Cardiac fibroblast (primary cell): ENCODE measurements around the gene KCTD18.

Source experiments
- DNase-seq, 2 donors: peaks; one replicate each; pipeline versions ENCODE4 v3.0.0 to v3.0.0-alpha.2; 2010; ENCODE audit warnings: low read depth in 2 of 2
- H3K4me3 ChIP-seq, 2 donors: replicated peaks in 1 of 2; 1 replicate in 1 of 2; 2 replicates in 1 of 2; pipeline ENCODE4 v1.5.1; 2011; ENCODE audit warnings: low read depth in 2 of 2, low read length in 2 of 2, mild to moderate bottlenecking in 2 of 2, moderate library complexity in 1 of 2
- TF ChIP-seq, protein P1 (sequence below): IDR thresholded peaks from one replicate; pipeline ENCODE4 v1.5.1; 2011; ENCODE audit warnings: low read depth, mild to moderate bottlenecking, low read length, inconsistent platforms

The KCTD18 gene

DNA sequence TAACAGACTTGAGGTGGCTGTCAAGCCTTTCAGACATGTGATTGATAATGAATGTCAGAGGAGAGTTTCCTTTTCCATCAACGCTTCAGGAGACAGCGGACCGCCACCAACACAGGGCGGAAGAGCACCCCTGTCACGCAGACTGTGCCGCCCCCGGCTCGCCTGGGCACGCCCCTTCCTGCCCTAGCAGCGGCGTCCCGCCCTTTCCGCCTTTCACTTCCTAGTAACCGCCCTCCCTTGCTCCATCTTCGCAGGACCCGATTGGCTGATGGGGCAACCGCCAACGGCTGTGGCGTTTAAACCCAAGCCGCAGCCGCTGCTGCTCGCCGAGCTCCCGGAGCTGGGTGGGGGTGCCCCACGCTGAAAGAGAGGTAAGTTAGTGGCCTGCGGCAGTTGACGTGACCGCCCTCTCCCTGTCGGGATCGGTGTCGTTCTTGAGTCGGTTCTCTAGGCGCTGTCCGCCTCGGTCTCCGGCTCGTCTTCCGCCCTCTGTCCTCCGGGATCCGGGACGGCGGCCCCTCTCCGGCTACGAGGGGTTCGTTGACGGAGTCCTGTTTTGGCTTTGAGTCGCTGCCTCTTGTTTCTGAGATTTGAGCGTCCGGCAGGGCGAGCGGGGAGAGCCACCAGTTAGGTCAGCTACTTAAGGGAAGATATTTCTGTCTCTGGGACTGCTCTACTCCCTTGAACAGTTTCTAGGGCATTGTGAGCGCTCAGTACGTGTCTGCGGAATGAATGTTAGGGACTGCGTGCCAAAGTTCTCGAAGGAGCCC is 16.2 kb upstream of the KCTD18 start, which contains the start of gene SGO2:
SGO2 (plus strand) TSS at position 326 of the 770 bp plus-strand sequence. CDS start 6,769 bp downstream, outside the sequence.
- peak within 1 kb of the TSS; percentile 75 to 78 for H3K4me3 ChIP-seq
- peak; percentile 93 to 94 for DNase-seq
- TF ChIP-seq, protein P1, sequence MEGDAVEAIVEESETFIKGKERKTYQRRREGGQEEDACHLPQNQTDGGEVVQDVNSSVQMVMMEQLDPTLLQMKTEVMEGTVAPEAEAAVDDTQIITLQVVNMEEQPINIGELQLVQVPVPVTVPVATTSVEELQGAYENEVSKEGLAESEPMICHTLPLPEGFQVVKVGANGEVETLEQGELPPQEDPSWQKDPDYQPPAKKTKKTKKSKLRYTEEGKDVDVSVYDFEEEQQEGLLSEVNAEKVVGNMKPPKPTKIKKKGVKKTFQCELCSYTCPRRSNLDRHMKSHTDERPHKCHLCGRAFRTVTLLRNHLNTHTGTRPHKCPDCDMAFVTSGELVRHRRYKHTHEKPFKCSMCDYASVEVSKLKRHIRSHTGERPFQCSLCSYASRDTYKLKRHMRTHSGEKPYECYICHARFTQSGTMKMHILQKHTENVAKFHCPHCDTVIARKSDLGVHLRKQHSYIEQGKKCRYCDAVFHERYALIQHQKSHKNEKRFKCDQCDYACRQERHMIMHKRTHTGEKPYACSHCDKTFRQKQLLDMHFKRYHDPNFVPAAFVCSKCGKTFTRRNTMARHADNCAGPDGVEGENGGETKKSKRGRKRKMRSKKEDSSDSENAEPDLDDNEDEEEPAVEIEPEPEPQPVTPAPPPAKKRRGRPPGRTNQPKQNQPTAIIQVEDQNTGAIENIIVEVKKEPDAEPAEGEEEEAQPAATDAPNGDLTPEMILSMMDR: no peak

DNA sequence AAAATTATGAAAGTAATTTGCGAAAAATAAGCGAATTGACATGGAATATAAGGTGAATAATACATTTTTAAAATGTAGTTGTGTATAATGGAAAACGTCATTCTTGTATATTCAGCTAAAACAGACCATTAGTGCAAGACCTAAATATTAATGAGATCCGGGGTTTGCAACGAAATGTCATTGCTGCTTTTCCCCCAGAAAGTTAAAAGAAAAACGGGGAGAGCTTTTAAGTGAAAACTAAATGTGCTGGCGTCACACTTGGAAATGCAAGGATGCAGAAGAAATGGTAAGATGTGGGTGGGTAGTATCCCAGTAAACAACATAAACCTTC is 15.6 kb upstream of the KCTD18 start:
- no peak for DNase-seq
- peak overlapping the region; percentile 75 to 78 for H3K4me3 ChIP-seq

DNA sequence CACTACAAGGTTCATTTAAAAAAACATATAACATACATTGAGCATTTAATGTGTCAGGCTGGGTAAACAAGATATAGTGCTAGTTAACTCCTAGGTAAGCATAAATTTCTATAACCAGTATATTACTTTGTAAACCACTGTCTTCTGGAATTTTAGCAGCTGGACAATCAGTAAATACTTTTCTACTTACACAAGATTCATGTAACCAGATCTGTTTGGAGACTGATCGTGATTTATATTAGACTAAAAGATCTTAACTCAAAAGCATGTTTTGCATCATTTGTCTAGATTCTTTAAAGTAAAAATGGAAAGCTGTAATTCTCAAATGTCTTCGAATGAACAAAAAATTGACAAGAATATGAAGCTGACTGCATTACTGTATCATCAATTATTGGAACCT is 15.2 kb upstream of the KCTD18 start:
- no peak overlapping the region for H3K4me3 ChIP-seq

More for the DNA sequence above, 15.6 kb upstream of the KCTD18 start:
- TF ChIP-seq, protein P1: no peak

DNA sequence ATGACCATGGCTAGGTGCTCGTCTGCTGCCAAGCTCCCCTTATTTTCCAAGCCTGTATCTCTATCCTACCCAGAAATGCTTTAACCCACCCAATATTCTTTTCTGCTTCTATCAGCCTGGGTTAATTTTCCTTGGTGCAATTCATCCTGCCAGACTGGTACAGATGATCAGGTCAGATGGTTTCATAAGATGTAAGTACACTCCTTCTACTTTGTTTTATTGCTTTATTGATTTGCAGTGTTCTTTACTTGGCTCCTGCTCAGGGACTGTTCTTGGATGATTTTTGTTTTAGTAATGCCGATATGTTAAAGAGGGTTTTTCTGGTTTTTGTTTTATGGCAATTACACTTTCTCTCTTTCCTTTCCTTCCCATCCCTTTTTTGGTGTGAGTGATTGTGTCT is 13.7 kb upstream of the KCTD18 start:
- TF ChIP-seq, protein P1: no peak
- DNase-seq: no peak
- no peak overlapping the region for H3K4me3 ChIP-seq

More for the DNA sequence above, 15.2 kb upstream of the KCTD18 start:
- no peak for DNase-seq
- TF ChIP-seq, protein P1: no peak

DNA sequence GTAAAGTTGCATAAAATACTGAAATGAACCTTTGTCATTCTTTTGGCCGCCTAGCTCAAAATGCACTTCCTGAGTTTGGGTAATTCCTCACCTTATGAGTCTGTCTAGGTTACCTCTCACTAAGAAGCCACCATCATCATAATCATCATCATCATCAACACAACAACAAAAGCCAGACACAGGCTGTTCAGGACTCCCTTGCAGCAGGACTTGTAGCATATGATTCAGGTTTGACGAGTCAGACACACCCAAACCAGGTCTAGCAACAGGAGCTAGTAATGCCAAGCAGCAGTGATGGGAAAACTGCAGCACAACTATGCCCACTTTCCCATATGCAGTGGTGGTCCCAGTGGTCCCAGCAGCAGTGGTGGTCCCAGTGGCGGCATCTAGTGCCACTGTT is 13.3 kb upstream of the KCTD18 start:
- no peak for DNase-seq
- TF ChIP-seq, protein P1: no peak
- no peak overlapping the region for H3K4me3 ChIP-seq

DNA sequence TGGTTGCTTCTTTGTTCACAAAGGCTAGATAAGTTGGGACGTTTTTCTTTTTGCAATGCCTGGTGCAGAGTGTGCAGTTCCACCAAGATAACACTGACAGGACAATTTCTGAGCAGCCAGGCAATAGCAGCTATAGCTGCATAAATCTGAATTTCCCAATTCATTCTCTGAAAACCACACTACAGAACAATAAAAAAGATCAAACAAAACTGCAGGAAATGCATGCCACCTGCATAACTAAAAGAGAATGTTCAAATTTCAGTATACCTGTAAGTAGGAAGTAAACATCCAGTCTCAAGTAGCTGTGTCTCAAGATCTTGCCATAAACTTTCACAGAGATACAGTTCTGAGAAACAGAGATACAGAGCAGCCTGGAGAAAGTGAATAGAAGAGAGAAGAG is 5.3 kb upstream of the KCTD18 start:
- no peak overlapping the region for H3K4me3 ChIP-seq
- no peak for DNase-seq
- TF ChIP-seq, protein P1: no peak

DNA sequence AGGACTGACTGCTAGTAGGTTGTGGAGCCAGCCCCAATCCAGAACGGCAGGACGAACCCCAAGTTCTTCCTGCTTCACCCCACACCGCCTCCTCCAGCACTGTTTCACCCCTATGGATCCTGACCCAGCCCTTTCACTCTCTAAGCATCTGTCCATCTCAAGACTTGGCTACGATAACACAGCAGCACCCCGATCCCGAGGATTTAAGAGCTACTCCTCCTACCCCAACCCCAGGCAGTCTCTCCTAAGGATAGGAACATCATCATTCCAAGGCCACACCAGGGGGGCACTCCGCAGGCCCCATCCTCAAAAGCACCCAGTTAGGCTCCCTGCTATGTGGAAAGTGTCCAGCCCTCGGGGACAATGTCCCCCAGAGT is 645 bp downstream of the KCTD18 start:
- TF ChIP-seq, protein P1: no peak
- peak overlapping the region; percentile 59 to 75 for H3K4me3 ChIP-seq
- peak; percentile 17 to 19 for DNase-seq
